ENCODE results near the gene ATPAF1.
A peak's percentile ranks its signal among the peaks of the same experiment; 100 is the strongest.
"Not testable (repeated sequence)": the region's sequence is repeated elsewhere in the genome, so short reads cannot be mapped to it uniquely, and the experiment has no call there.

ATPAF1 gene

DNA sequence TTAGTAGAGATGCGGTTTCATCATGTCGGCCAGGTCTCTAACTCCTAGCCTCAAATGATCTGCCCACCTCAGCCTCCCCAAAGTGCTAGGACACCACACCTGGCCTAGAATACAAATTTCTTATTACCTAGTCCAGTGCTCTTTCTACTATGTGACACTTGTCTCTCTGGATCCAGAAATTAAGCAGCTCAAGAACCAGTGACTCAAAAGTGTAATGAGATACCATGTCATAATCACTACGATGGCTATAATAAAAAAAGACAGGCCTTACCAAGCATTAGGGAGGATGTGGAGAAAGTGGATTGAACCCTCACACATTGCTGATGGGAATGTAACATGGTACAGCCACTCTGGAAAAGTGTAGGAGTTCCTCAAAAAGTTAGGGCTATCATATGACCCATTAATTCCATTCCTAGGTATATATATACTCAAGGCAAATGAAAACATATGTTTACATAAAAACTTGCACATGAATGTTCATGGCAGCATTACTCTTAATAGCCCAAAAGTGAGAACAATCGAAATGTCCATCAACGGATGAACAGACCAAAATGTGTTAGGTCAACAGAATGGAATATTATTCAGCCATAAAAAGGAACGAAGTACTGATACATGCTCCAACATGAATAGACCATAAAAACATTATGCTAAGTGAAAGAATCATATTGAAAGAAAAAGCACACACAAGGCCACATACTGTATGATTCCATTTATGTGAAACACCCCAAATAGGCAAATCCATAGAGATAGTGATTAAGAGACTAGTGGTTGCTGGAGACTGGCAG, 11.8 kb upstream of the ATPAF1 start:
- no peaks in the 10 kb centered on the region for H3K27me3 ChIP-seq (ENCODE audit: control insufficient read depth, insufficient read depth, low read length)
- peaks cover 28% of the 10 kb centered on the region for H3K4me1 ChIP-seq (ENCODE audit: control insufficient read depth, insufficient read depth, low read length)
- no peak overlapping the region for H3K4me3 ChIP-seq (ENCODE audit: low read depth, low read length)
- no peak overlapping the region for H3K9ac ChIP-seq (ENCODE audit: low read depth, low read length)
- no peaks in the 10 kb centered on the region for H3K9me3 ChIP-seq (ENCODE audit: control insufficient read depth, insufficient read depth, low read length)
- peaks cover 88% of the 10 kb centered on the region for H3K36me3 ChIP-seq (ENCODE audit: control insufficient read depth, insufficient read depth, low read length)
- no peak overlapping the region for H3K27ac ChIP-seq (ENCODE audit: low read depth, low read length)

DNA sequence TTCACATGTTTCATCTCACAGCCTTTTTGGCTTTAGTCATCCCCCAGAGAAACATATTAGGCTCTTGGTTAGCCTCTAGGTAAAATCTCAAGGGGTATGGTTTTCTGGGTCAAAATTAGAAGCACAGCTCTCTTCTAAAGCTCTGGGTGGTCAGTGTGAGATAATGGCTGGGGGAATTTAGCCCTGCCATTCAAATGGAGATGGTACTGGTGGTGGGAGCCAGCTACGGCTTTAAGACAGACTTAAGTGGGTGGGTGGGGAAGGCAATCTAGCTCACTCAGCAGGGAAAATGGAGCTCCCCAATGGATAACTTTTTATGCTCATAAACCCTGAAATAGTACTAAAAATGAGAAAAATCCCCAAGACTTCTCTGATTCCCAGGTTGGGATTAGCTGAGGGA, 9.2 kb upstream of the ATPAF1 start:
- peak overlapping the region; percentile 12; the same call in 1 of the 2 replicates for H3K4me3 ChIP-seq (ENCODE audit: low read depth, low read length)
- H3K4me1 ChIP-seq (ENCODE audit: control insufficient read depth, insufficient read depth, low read length): peaks cover 31% of the 10 kb centered on the region
- peak overlapping the region; percentile 62 for H3K27ac ChIP-seq (ENCODE audit: low read depth, low read length)
- no peaks in the 10 kb centered on the region for H3K9me3 ChIP-seq (ENCODE audit: control insufficient read depth, insufficient read depth, low read length)
- peaks cover 67% of the 10 kb centered on the region for H3K36me3 ChIP-seq (ENCODE audit: control insufficient read depth, insufficient read depth, low read length)
- no peak overlapping the region for H3K9ac ChIP-seq (ENCODE audit: low read depth, low read length)
- no peaks in the 10 kb centered on the region for H3K27me3 ChIP-seq (ENCODE audit: control insufficient read depth, insufficient read depth, low read length)

DNA sequence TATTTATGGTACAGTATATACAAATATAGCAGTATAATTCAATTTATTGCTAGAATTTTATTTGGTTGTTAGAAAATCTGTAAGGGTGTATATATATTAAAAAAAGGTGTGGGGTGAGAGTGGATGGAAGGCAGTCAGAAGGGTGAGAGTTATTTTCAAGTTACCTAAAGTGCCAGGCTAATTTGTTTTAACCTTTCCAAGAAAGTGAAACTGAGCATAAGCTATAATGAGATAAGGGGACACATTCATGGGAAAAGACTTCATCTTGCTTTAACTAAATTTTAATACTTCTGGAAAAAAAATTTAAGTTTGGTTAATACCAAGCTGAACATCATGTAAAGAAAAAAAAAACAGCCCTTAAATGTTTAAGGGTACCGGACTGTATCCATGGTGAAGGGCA, 8.4 kb upstream of the ATPAF1 start:
- Histone ChIP-seq H3K4me1 (ENCODE audit: control insufficient read depth, insufficient read depth, low read length) (peaks cover 31% of the 10 kb centered on the region), H3K4me3 (ENCODE audit: low read depth, low read length) (no peak overlapping the region), H3K9ac (ENCODE audit: low read depth, low read length) (no peak overlapping the region), H3K27ac (ENCODE audit: low read depth, low read length) (no peak overlapping the region), H3K36me3 (ENCODE audit: control insufficient read depth, insufficient read depth, low read length) (peaks cover 59% of the 10 kb centered on the region), H3K9me3 (ENCODE audit: control insufficient read depth, insufficient read depth, low read length) (no peaks in the 10 kb centered on the region), H3K27me3 (ENCODE audit: control insufficient read depth, insufficient read depth, low read length) (no peaks in the 10 kb centered on the region)

DNA sequence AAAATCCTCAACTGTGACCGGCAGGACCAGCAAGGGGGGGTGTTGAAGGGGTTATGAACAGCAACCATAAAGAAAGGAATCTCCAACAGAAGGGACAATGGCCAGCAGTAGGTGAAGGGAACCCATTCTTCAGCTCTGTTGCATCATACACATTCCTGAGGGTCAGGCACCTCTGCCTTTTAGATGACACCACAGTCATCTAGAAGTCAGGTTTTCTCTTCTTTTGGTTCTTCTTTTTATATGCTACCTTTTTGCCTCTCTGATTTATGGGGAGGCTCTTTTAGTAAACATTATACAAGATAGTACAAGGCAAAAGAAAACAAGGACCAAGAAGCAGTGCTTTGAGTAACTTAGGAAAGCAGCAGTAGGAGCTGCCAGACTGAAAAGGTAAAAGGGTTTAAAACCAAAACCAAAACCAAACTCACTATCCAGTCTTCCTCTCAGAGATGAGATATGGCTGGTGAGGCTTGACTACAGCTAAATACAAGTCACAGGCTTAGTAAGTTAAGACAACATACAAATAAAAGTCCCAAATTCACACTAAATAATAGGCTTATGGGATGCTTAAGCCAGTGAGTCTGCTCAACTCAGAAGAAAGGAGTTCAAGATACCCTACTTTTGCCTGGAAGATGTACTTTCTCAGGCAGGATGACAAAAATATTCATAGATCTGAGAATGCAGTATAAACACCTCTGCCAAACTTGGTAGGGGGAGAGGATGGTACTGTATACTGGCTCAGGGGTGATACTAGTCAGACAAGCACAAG, 7.6 kb upstream of the ATPAF1 start:
- no peaks in the 10 kb centered on the region for H3K27me3 ChIP-seq (ENCODE audit: control insufficient read depth, insufficient read depth, low read length)
- no peak overlapping the region; the same call in 1 of the 2 replicates for H3K9ac ChIP-seq (ENCODE audit: low read depth, low read length)
- H3K27ac ChIP-seq (ENCODE audit: low read depth, low read length): peak overlapping the region; percentile 56
- no peak overlapping the region for H3K4me3 ChIP-seq (ENCODE audit: low read depth, low read length)
- H3K36me3 ChIP-seq (ENCODE audit: control insufficient read depth, insufficient read depth, low read length): peaks cover 54% of the 10 kb centered on the region
- H3K9me3 ChIP-seq (ENCODE audit: control insufficient read depth, insufficient read depth, low read length): no peaks in the 10 kb centered on the region
- peaks cover 31% of the 10 kb centered on the region for H3K4me1 ChIP-seq (ENCODE audit: control insufficient read depth, insufficient read depth, low read length)

DNA sequence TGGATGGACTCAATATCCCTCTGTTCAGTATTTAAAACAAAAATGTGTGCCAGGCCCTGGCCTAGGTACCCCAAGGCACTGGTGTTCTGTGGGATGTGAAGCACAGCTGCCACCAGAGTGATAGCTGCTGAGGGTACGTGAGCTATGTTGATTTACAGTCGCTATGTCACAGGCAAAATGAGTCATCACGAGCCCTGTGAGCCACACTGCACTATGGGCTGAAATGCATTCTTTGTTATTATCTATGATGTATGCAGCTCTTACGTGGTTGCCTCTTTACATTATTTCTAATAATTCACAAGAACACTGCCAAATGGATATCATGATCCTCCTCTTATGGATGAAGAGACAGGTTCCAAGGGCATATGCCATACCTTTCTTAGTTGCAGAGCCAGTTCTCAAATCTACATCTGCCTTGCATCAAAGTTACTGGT, 5.6 kb upstream of the ATPAF1 start:
- Histone ChIP-seq H3K27me3 (ENCODE audit: control insufficient read depth, insufficient read depth, low read length) (peaks cover 4% of the 10 kb centered on the region; the same call in 1 of the 2 replicates), H3K36me3 (ENCODE audit: control insufficient read depth, insufficient read depth, low read length) (peaks cover 39% of the 10 kb centered on the region), H3K4me3 (ENCODE audit: low read depth, low read length) (no peak overlapping the region), H3K4me1 (ENCODE audit: control insufficient read depth, insufficient read depth, low read length) (peaks cover 32% of the 10 kb centered on the region), H3K27ac (ENCODE audit: low read depth, low read length) (no peak overlapping the region), H3K9me3 (ENCODE audit: control insufficient read depth, insufficient read depth, low read length) (no peaks in the 10 kb centered on the region), H3K9ac (ENCODE audit: low read depth, low read length) (no peak overlapping the region)

DNA sequence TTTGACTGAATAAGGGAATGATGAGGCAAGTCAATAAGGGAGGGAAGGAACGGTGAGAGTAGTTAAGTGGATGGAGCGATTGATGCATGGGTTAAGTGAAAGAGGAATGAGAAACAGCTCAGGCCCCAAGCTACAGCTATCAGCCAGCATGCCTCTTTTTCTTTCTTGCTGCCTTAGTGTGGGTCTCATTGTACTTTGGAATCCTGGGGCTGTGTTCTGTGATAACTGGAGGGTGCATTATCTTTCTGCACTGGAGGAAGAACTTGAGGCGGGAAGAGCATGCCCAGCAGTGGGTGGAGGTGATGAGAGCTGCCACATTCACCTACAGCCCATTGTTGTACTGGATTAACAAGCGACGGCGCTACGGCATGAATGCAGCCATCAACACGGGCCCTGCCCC, 4.5 kb upstream of the ATPAF1 start:
- H3K36me3 ChIP-seq (ENCODE audit: control insufficient read depth, insufficient read depth, low read length): peaks cover 31% of the 10 kb centered on the region
- H3K9ac ChIP-seq (ENCODE audit: low read depth, low read length): no peak overlapping the region
- H3K27me3 ChIP-seq (ENCODE audit: control insufficient read depth, insufficient read depth, low read length): peaks cover 4% of the 10 kb centered on the region; the same call in 1 of the 2 replicates
- no peak overlapping the region for H3K4me3 ChIP-seq (ENCODE audit: low read depth, low read length)
- no peaks in the 10 kb centered on the region for H3K9me3 ChIP-seq (ENCODE audit: control insufficient read depth, insufficient read depth, low read length)
- no peak overlapping the region for H3K27ac ChIP-seq (ENCODE audit: low read depth, low read length)
- H3K4me1 ChIP-seq (ENCODE audit: control insufficient read depth, insufficient read depth, low read length): peaks cover 27% of the 10 kb centered on the region

DNA sequence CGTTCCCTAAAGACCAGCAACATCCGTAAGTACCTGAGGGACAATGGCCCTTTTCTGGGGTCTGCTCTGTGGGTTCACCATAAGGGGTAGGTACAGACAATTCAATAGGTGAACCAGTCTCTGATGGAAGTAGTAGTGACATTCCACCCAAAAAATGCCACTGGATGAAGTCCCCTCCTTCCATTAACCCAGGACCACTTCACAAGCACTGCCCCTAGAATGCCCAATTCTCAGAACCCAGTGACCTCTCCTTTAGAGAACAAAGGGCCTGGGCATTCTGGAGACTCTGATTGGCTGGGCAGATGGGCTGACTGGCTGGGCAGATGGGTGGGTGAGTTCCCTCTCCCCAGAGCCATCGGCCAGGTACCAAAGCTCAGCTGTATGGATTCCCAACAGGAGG, 3.4 kb upstream of the ATPAF1 start, which contains the start of gene TEX38:
Gene TEX38, plus strand, starts transcription at position 301 of the 400 bp plus-strand sequence. Its CDS starts 81 bp downstream, at position 382.
- peaks cover 4% of the 10 kb centered on the region; the same call in 1 of the 2 replicates for H3K27me3 ChIP-seq (ENCODE audit: control insufficient read depth, insufficient read depth, low read length)

DNA sequence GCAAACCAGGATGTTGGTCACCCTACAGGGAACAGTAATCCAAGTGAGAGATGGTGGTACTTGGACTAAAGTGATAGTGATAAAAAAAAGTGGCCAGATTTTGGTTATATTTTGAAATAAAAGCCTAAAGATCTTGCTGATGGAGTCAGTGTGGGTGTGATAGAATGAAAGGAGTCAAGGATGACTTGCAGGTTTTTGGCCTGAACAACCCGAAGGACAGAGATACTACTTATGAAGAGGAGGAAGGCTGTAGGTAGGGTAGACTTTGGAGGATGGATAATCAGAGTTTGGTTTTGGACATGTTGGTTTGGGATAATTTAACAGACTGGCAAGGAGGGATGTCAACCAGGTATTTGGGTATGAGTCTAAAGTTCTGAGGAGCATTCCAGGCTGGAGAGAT, 2.0 kb upstream of the ATPAF1 start:
- H3K27ac ChIP-seq (ENCODE audit: low read depth, low read length): no peak overlapping the region

More for the DNA sequence above, 3.4 kb upstream of the ATPAF1 start, which contains the start of gene TEX38:
- H3K27ac ChIP-seq (ENCODE audit: low read depth, low read length): no peak within 1 kb of the TSS
- H3K4me3 ChIP-seq (ENCODE audit: low read depth, low read length): no peak within 1 kb of the TSS
- peaks cover 20% of the 10 kb centered on the region for H3K36me3 ChIP-seq (ENCODE audit: control insufficient read depth, insufficient read depth, low read length)
- no peaks in the 10 kb centered on the region for H3K9me3 ChIP-seq (ENCODE audit: control insufficient read depth, insufficient read depth, low read length)
- peaks cover 30% of the 10 kb centered on the region for H3K4me1 ChIP-seq (ENCODE audit: control insufficient read depth, insufficient read depth, low read length)
- H3K9ac ChIP-seq (ENCODE audit: low read depth, low read length): no peak within 1 kb of the TSS

DNA sequence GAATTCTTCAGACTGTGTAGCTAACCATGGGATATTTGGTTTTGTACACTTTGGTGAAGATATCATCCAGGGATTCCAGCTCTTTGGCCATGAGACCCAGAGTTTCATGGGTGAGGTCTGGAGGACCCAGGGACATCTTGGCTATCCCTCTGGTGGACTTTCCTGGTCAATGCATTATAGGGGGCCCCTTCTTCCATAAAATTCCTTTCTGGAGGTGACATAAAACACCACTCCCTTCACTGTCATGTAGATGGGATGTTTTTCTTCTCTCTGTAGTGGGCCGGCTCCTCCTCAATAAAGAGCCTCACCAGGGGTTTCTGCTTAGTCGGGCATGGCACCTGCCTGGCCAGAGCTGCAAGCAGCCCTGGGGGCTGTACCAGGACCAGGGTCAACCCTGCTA, 2.2 kb downstream of the ATPAF1 start:
- H3K36me3 ChIP-seq (ENCODE audit: control insufficient read depth, insufficient read depth, low read length): peaks cover 24% of the 10 kb centered on the region
- peaks cover 4% of the 10 kb centered on the region; the same call in 1 of the 2 replicates for H3K27me3 ChIP-seq (ENCODE audit: control insufficient read depth, insufficient read depth, low read length)
- peak overlapping the region; percentile 33 for H3K27ac ChIP-seq (ENCODE audit: low read depth, low read length)
- H3K4me1 ChIP-seq (ENCODE audit: control insufficient read depth, insufficient read depth, low read length): peaks cover 25% of the 10 kb centered on the region
- no peaks in the 10 kb centered on the region for H3K9me3 ChIP-seq (ENCODE audit: control insufficient read depth, insufficient read depth, low read length)
- peak overlapping the region; percentile 71; the same call in 1 of the 2 replicates for H3K4me3 ChIP-seq (ENCODE audit: low read depth, low read length)
- no peak overlapping the region for H3K9ac ChIP-seq (ENCODE audit: low read depth, low read length)

More for the DNA sequence above, 2.0 kb upstream of the ATPAF1 start:
- H3K4me1 ChIP-seq (ENCODE audit: control insufficient read depth, insufficient read depth, low read length): peaks cover 29% of the 10 kb centered on the region
- H3K36me3 ChIP-seq (ENCODE audit: control insufficient read depth, insufficient read depth, low read length): peaks cover 8% of the 10 kb centered on the region
- peaks cover 4% of the 10 kb centered on the region; the same call in 1 of the 2 replicates for H3K27me3 ChIP-seq (ENCODE audit: control insufficient read depth, insufficient read depth, low read length)
- H3K9ac ChIP-seq (ENCODE audit: low read depth, low read length): no peak overlapping the region
- no peak overlapping the region for H3K4me3 ChIP-seq (ENCODE audit: low read depth, low read length)
- H3K9me3 ChIP-seq (ENCODE audit: control insufficient read depth, insufficient read depth, low read length): no peaks in the 10 kb centered on the region

DNA sequence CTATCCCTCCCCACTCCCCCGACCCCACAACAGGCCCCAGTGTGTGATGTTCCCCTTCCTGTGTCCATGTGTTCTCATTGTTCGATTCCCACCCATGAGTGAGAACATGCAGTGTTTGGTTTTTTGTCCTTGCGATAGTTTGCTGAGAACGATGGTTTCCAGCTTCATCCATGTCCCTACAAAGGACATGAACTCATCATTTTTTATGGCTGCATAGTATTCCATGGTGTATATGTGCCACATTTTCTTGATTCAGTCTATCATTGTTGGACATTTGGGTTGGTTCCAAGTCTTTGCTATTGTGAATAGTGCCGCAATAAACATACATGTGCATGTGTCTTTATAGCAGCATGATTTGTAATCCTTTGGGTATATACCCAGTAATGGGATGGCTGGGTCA, 5.2 kb downstream of the ATPAF1 start:
- H3K9ac ChIP-seq (ENCODE audit: low read depth, low read length); H3K27ac ChIP-seq (ENCODE audit: low read depth, low read length); H3K27me3 ChIP-seq (ENCODE audit: control insufficient read depth, insufficient read depth, low read length); H3K9me3 ChIP-seq (ENCODE audit: control insufficient read depth, insufficient read depth, low read length); H3K4me3 ChIP-seq (ENCODE audit: low read depth, low read length): not testable (repeated sequence)
- peaks cover 38% of the 10 kb centered on the region for H3K36me3 ChIP-seq (ENCODE audit: control insufficient read depth, insufficient read depth, low read length)
- H3K4me1 ChIP-seq (ENCODE audit: control insufficient read depth, insufficient read depth, low read length): peaks cover 21% of the 10 kb centered on the region

DNA sequence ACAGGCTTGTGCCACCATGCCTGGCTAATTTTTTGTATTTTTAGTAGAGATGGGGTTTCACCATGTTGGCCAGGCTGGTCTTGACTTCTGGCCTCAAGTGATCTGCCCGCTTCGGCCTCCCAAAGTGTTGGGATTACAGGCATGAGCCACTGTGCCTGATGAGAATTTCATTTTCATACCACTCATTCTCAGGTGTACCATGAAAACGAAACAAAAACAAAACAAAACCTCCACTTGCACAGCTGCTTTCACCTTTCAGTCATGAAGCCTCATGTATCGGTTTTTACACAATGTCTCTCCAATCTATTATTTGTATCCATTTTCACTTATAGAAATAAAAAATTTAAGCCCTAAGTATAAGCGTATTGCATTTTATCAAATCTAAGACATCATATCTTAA, 8.0 kb downstream of the ATPAF1 start:
- not testable (repeated sequence) for H3K27me3 ChIP-seq (ENCODE audit: control insufficient read depth, insufficient read depth, low read length); H3K9me3 ChIP-seq (ENCODE audit: control insufficient read depth, insufficient read depth, low read length); H3K4me1 ChIP-seq (ENCODE audit: control insufficient read depth, insufficient read depth, low read length); H3K4me3 ChIP-seq (ENCODE audit: low read depth, low read length); H3K9ac ChIP-seq (ENCODE audit: low read depth, low read length); H3K27ac ChIP-seq (ENCODE audit: low read depth, low read length)
- peaks cover 65% of the 10 kb centered on the region for H3K36me3 ChIP-seq (ENCODE audit: control insufficient read depth, insufficient read depth, low read length)

Data from HUES48 (cell line).